K562 (cell line): ENCODE data around the gene ADCY9. TPM values are rescaled to one million over a fixed set of nuclear protein-coding genes. Genes with fewer than 3 reads are reported as not detected.
A peak's percentile ranks its signal among the peaks of the same experiment; 100 is the strongest.

Experiments used
- ATAC-seq: fragments of 200-7000 bp; cut with Tn5 transposase; 3 replicates; pipeline ENCODE4 v1.9.1; 2020; ENCODE audit warnings: moderate library complexity
- BruUV-seq: library from RNA; stranded (reverse); fragments of 400-500 nt; replicated peaks from 2 replicates; lab custom pipeline; 2021; lab: Mats Ljungman, UMichigan
- CTCF ChIA-PET: fragments of 300-600 bp; formaldehyde crosslinking; extraction: SDS; loops from one replicate; lab custom pipeline; 2021; ENCODE audit warnings: low intra/inter-chr PET ratio; lab: Yijun Ruan, JAX
- POLR2A ChIA-PET: fragments of 300-600, 350-650 bp; sonication (Branson Sonifier 250); formaldehyde crosslinking; extraction: SDS; loops from one replicate; lab custom pipeline; 2021; ENCODE audit warnings: antibody characterized with exemption, inconsistent platforms; lab: Yijun Ruan, JAX
- DNase-seq, 4 experiments: peaks; one replicate each; pipeline versions ENCODE4 v3.0.0 to v3.0.0-alpha.2; 2011 to 2018; ENCODE audit warnings: low spot score in 3 of 4, mixed read lengths in 3 of 4; ENCODE audit errors: extremely low read depth in 1 of 4
- FAIRE-seq: peaks from 2 replicates; lab custom pipeline; 2011; peaks lifted over from hg19 to GRCh38; lab: Jason Lieb, UNC
- H2AFZ ChIP-seq: 2 replicates; pipeline ENCODE4 v1.6.0; 2011; ENCODE audit warnings: low read depth, low read length, control low read depth, inconsistent platforms
- H3K27ac ChIP-seq: fragments of 200-600 bp; 3 replicates; pipeline ENCODE4 v1.8.0; 2011; ENCODE audit warnings: low read depth, mild to moderate bottlenecking, control low read depth, inconsistent platforms, low read length, moderate library complexity, mixed read lengths; ENCODE audit errors: extremely low read depth
- H3K27me3 ChIP-seq, 2 experiments: fragments of 300-600 bp in 1 of 2; 2 replicates in 1 of 2; 3 replicates in 1 of 2; pipeline versions ENCODE4 v1.6.0 to v1.8.0; 2011; ENCODE audit warnings: inconsistent platforms in 2 of 2, low read length in 2 of 2, mild to moderate bottlenecking in 1 of 2, mixed read lengths in 1 of 2, moderate library complexity in 1 of 2; ENCODE audit not compliant: control insufficient read depth in 2 of 2, insufficient read depth in 2 of 2
- H3K36me3 ChIP-seq: fragments of 300-600 bp; 3 replicates; pipeline ENCODE4 v1.8.0; 2011; ENCODE audit warnings: mild to moderate bottlenecking, low read length, inconsistent platforms; ENCODE audit not compliant: control insufficient read depth, insufficient read depth
- H3K4me1 ChIP-seq, 2 experiments: fragments of 200-600 bp in 1 of 2; replicated peaks in 1 of 2; 2 replicates in 1 of 2; 3 replicates in 1 of 2; pipeline versions ENCODE4 v1.5.1 to v1.8.0; 2011; ENCODE audit warnings: inconsistent platforms in 2 of 2, low read length in 2 of 2, mild to moderate bottlenecking in 1 of 2, mixed read lengths in 1 of 2, moderate library complexity in 1 of 2; ENCODE audit not compliant: control insufficient read depth in 2 of 2, insufficient read depth in 2 of 2
- H3K4me2 ChIP-seq: 2 replicates; pipeline ENCODE4 v1.6.1; 2011; ENCODE audit warnings: low read length, control low read depth, inconsistent platforms, mixed read lengths; ENCODE audit not compliant: insufficient read depth
- H3K4me3 ChIP-seq: fragments of 200-600 bp; sonication (generic), shearing (Covaris generic); 2 replicates; pipeline ENCODE4 v1.5.1; 2016; ENCODE audit warnings: control low read depth, inconsistent platforms
- H3K79me2 ChIP-seq: fragments of 200-600 bp; 3 replicates; pipeline ENCODE4 v1.8.0; 2011; ENCODE audit warnings: low read length, inconsistent platforms; ENCODE audit not compliant: control insufficient read depth, insufficient read depth
- H3K9ac ChIP-seq, 2 experiments: 2 replicates each; pipeline versions ENCODE4 v1.6.0 to v1.6.1; 2011; ENCODE audit warnings: low read depth in 2 of 2, low read length in 2 of 2, control low read depth in 1 of 2, inconsistent platforms in 1 of 2, mild to moderate bottlenecking in 1 of 2, mixed read lengths in 1 of 2; ENCODE audit not compliant: insufficient read depth in 1 of 2
- H3K9me1 ChIP-seq: one replicate; pipeline ENCODE4 v1.6.0; 2011; ENCODE audit warnings: inconsistent platforms, mild to moderate bottlenecking, low read length, moderate library complexity; ENCODE audit not compliant: control insufficient read depth, insufficient read depth
- H3K9me3 ChIP-seq: replicated peaks from 2 replicates; pipeline ENCODE4 v1.5.1; 2011; ENCODE audit warnings: low read depth, low read length, inconsistent platforms; ENCODE audit not compliant: control insufficient read depth, insufficient read depth
- H4K20me1 ChIP-seq: replicated peaks from 2 replicates; pipeline ENCODE4 v1.6.1; 2011; ENCODE audit warnings: low read length, inconsistent platforms, mixed read lengths; ENCODE audit not compliant: control insufficient read depth, insufficient read depth
- CEBPB ChIP-seq: fragments of 450-650 bp; IDR thresholded peaks from 2 replicates; pipeline ENCODE4 v1.6.1; 2016; ENCODE audit warnings: missing genetic modification characterization, missing compliant biosample characterization
- CEBPG ChIP-seq, 3 experiments: fragments of 200-800 bp in 1 of 3; sonication (Bioruptor generic) in 1 of 3; sonication (generic) in 1 of 3; formaldehyde crosslinking in 1 of 3; IDR thresholded peaks in 2 of 3; conservative IDR thresholded peaks in 1 of 3; 2 replicates each; pipeline versions ENCODE4 v1.6.1 to v1.8.0; 2016 to 2022; ENCODE audit warnings: missing compliant biosample characterization in 2 of 3, missing genetic modification characterization in 2 of 3, mild to moderate bottlenecking in 1 of 3, missing genetic modification reagents in 1 of 3
- IFI16 ChIP-seq: fragments of 250-450 bp; sonication (Bioruptor Pico); IDR thresholded peaks from 2 replicates; pipeline ENCODE4 v2.1.2; 2022; ENCODE audit warnings: mild to moderate bottlenecking, inconsistent platforms
- MTF1 ChIP-seq: fragments of 250-450 bp; sonication (Bioruptor Pico); IDR thresholded peaks from 2 replicates; pipeline ENCODE4 v1.9.0; 2021; ENCODE audit warnings: moderate library complexity, mild to moderate bottlenecking, inconsistent platforms, borderline replicate concordance
- MYNN ChIP-seq, 2 experiments: sonication (generic); formaldehyde crosslinking in 1 of 2; IDR thresholded peaks; 2 replicates each; pipeline versions ENCODE4 v1.5.0 to v1.6.1; 2016 to 2020; ENCODE audit warnings: antibody characterized with exemption in 1 of 2, missing genetic modification reagents in 1 of 2
- WGBS: fragments of 100-300 bp; shearing (Covaris generic); methylation state at CpG from one replicate; pipeline ENCODE4 v1.1.6; 2016; ENCODE audit warnings: low coverage, mixed read lengths; ENCODE audit not compliant: insufficient coverage; ENCODE audit errors: missing lambda C conversion rate; 5-methylcytosine and 5-hydroxymethylcytosine counted together
- in situ Hi-C: fragments of 300-500 bp; cut with MboI; formaldehyde crosslinking; loops from 4 replicates; pipeline ENCODE4 v1.15.0; 2018; ENCODE audit warnings: inconsistent platforms, mixed read lengths
- intact Hi-C: fragments of 100-400 bp; cut with micrococcal nuclease; formaldehyde crosslinking; loops from 2 replicates; pipeline ENCODE4 v1.14.2; 2022
- polyA plus RNA-seq, 8 experiments: library from polyadenylated mRNA; depleted of rRNA in 4 of 8; stranded (reverse) in 5 of 8; unstranded in 3 of 8; fragments of >200 nt; fragmentation: Nextera tagmentation in 2 of 8; fragmentation: Illumina TruSeq in 1 of 8; extraction: Ambion mirVana in 2 of 8; extraction: Trizol in 1 of 8; gene quantifications; 2 replicates each; pipeline versions ENCODE4 v1.2.1 to v1.2.3, GENCODE V29; 2011 to 2014; ENCODE audit warnings: inconsistent platforms in 1 of 8, missing spikeins in 1 of 8
- total RNA-seq, 7 experiments: library from RNA; depleted of rRNA in 6 of 7; stranded (reverse); fragments of >200 nt in 6 of 7; fragmentation: Illumina TruSeq in 2 of 7; extraction: Trizol in 2 of 7; gene quantifications; 2 replicates each; pipeline versions ENCODE4 v1.2.1 to v1.2.3, GENCODE V29; 2011 to 2021; ENCODE audit warnings: low replicate concordance in 1 of 7

Gene ADCY9
- total and polyA plus RNA-seq, 9 of the 15 experiments (the other 6 are each of a cell fraction or from before 2014, with no cell fraction given), result 0.03 to 0.29 (median 0.17) TPM

GRCh38 chr16:3924763-3925162, 191.5 kb downstream of the ADCY9 start:
- Histone ChIP-seq H3K4me3 (no peak overlapping the region), H3K27me3 (peaks cover 25 to 47% of the 10 kb centered on the region in 2 experiments), H2AFZ (no peak overlapping the region), H3K4me2 (no peak overlapping the region), H4K20me1 (no peaks in the 10 kb centered on the region), H3K9me1 (no peaks in the 10 kb centered on the region)
- ATAC-seq, result no peak
- ChIA-PET POLR2A (interaction anchor here (0.6 kb wide), 2 partner anchors 16 to 41 kb away, joined by 3 to 4 read pairs; no protein-coding TSS in a partner anchor), CTCF (no interaction called here)
- DNase-seq, result no peak
- no peak for TF ChIP-seq IFI16 (CRISPR knock-in tag)
- no peak for TF ChIP-seq MYNN (IDR thresholded peaks at IDR 0.05)
- TF ChIP-seq MYNN (CRISPR knock-in tag; IDR thresholded peaks at IDR 0.05), result no peak
- TF ChIP-seq CEBPB (tag), result peak; percentile 69
- no peak for TF ChIP-seq CEBPG (CRISPR knock-in tag; IDR thresholded peaks at IDR 0.05)
- peak; percentile 32 to 61; a peak in 2 of 4 replicates for TF ChIP-seq CEBPG (tag; conservative IDR thresholded peaks at IDR 0.05 in 1 of 2, IDR thresholded peaks at IDR 0.05 in 1 of 2)
- TF ChIP-seq, all 486 proteins: peak for 2
- in situ Hi-C loops, result no loop called here
- no peak for FAIRE-seq
- H3K79me2 ChIP-seq, result no peaks in the 10 kb centered on the region
- H3K9me3 ChIP-seq, result no peaks in the 10 kb centered on the region; the same call in 1 of the 2 replicates
- no TSS peak for BruUV-seq
- H3K4me1 ChIP-seq, result no peaks in the 10 kb centered on the region
- H3K27ac ChIP-seq, result no peak overlapping the region
- no peaks in the 10 kb centered on the region for H3K36me3 ChIP-seq
- H3K9ac ChIP-seq, result no peak overlapping the region
- intact Hi-C loops, result no loop called here

- ChIA-PET POLR2A (interaction anchor here (0.9 kb wide), 1 partner anchor 12 kb away, joined by 3 read pairs; no protein-coding TSS in a partner anchor), CTCF (no interaction called here)
- no TSS peak for BruUV-seq
- Histone ChIP-seq H3K36me3 (no peaks in the 10 kb centered on the region), H3K4me3 (no peak overlapping the region), H3K4me1 (no peaks in the 10 kb centered on the region), H3K27me3 (peaks cover 22 to 51% of the 10 kb centered on the region in 2 experiments), H3K9me1 (no peaks in the 10 kb centered on the region), H3K9me3 (peaks cover 7% of the 10 kb centered on the region), H3K27ac (no peak overlapping the region), H2AFZ (no peak overlapping the region), H4K20me1 (no peaks in the 10 kb centered on the region), H3K9ac (no peak overlapping the region), H3K4me2 (no peak overlapping the region), H3K79me2 (no peaks in the 10 kb centered on the region)
- intact Hi-C loops, result no loop called here
- in situ Hi-C loops, result no loop called here
- TF ChIP-seq MTF1 (CRISPR knock-in tag), result no peak
- FAIRE-seq (no peak), DNase-seq (no peak), ATAC-seq (no peak)
- WGBS, result 2% methylated on average over 13 of the region's 13 CpGs
These were observed 194.0 kb downstream of the ADCY9 start for GRCh38 chr16:3922241-3922640.
